HFF-Myc (cell line): ENCODE data around the gene APOBEC2.

Source experiments
- DNase-seq: peaks from one replicate; pipeline ENCODE4 v3.0.0-alpha.2; 2011; ENCODE audit warnings: low read depth; ENCODE audit errors: extremely low read depth
- H3K4me3 ChIP-seq: replicated peaks from 2 replicates; pipeline ENCODE4 v1.5.1; 2011; ENCODE audit warnings: low read depth, mild to moderate bottlenecking, control low read depth, low read length
- TF ChIP-seq, protein P1 (sequence below): IDR thresholded peaks from 2 replicates; pipeline ENCODE4 v1.5.1; 2012; ENCODE audit warnings: mild to moderate bottlenecking, low read depth, low read length, control low read depth; ENCODE audit errors: missing control alignments

APOBEC2 gene

DNA sequence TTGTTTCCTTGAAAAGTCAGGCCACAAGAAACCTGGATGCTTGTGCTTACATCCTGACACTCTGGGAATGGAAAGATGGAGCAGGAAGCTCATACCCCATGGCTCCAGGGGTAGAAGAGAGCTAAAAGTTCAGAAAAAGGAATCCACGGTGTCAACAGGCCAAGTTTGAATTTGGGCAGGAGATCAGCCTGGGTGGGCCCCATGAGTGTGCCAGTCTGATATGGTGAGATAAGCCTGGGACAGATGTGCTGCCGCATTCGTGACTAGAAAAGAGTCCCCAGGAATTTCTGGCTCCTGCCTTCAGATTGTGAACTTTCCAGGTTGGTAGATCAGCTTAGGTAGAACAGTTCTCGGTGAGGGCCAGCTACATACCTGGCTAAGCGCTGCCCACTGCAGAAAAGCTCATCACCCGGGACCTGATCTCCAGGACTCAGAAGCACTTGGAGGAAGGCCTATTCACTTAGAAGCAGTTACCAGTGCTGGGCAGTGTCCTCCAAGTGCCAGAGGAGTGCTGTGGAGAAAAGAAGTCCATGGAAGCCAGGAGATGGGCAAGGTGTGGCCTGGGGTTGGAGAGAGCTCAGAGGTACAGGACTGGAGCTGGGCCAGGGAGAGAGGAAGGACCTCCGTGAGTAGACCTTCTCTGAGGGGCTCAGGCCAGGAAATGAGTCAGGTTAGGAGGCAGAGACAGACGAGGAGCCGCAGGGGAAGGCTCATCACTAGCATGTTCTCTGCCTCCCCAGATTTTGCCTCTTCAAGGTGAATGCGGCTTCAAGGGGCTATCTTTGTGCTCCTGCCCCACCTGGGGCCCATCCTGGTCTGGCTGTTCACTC lies 10.6 kb upstream of the APOBEC2 start, which contains the start of gene TSPO2:
Gene TSPO2 (plus strand): TSS at position 242 of the 830 bp plus-strand sequence. CDS start 519 bp downstream, at position 761.
- DNase-seq = no peak
- TF ChIP-seq, protein P1, sequence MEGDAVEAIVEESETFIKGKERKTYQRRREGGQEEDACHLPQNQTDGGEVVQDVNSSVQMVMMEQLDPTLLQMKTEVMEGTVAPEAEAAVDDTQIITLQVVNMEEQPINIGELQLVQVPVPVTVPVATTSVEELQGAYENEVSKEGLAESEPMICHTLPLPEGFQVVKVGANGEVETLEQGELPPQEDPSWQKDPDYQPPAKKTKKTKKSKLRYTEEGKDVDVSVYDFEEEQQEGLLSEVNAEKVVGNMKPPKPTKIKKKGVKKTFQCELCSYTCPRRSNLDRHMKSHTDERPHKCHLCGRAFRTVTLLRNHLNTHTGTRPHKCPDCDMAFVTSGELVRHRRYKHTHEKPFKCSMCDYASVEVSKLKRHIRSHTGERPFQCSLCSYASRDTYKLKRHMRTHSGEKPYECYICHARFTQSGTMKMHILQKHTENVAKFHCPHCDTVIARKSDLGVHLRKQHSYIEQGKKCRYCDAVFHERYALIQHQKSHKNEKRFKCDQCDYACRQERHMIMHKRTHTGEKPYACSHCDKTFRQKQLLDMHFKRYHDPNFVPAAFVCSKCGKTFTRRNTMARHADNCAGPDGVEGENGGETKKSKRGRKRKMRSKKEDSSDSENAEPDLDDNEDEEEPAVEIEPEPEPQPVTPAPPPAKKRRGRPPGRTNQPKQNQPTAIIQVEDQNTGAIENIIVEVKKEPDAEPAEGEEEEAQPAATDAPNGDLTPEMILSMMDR = no peak
- no peak within 1 kb of the TSS for H3K4me3 ChIP-seq

DNA sequence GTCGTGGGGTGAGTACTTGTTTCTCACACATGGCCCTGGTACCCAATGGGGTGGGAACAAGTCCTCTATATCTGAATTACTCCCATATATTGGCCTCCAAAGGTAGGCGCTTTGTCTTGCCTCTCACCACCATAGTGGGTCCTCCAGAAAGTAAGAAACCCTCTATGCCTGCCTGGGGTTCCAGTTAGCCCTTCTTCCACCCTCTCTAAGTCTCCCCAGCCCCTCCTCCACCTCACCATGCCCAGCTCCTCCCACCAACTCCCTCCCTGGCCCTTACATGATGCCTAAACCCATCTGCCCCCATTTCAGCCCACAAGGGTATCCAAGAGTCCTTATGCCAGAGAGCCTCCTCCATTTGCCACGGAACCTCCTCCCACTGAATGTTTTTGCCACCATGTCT lies 9.9 kb upstream of the APOBEC2 start:
- DNase-seq = no peak
- TF ChIP-seq, protein P1 = no peak
- no peak overlapping the region for H3K4me3 ChIP-seq

DNA sequence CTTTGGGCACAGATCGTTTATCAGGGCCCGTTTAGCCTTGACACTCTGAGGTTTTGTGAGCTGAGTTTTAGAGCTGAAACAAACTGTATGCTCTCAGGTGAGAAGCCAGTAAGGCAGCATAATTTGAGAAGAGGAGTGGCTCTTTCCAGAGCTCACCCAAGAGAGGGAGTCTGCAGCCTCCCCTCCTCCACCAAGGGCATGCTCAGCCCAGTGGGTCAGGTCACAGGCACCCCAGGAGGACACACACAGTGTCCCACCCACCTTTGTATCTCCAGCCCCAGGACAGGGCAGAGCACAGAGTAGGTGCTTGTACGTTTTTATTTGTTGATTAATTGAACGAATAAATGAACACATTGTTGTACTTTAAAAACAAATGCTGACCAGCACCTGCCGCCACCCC lies 7.3 kb upstream of the APOBEC2 start:
- no peak overlapping the region for H3K4me3 ChIP-seq
- TF ChIP-seq, protein P1 = no peak
- DNase-seq = no peak

DNA sequence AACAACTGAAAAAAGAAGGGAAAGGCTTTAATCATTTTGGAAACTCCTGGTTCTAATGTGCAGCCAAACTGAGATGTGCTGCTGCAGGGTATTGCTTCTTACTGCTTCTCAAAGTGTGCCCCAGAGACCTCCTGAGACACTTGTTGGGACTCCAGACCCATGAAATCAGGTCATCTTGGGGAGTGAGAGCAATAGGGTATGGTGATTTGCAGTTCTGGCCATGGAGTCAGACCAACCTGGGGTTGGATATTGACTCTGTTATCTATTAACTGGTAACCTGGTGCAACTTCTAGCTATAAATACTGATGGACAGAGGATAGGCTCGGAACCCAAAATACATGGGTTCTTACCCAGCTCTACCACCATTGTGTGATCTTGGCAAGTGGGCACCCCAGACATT lies 6.9 kb upstream of the APOBEC2 start:
- no peak for DNase-seq
- H3K4me3 ChIP-seq = no peak overlapping the region
- TF ChIP-seq, protein P1 = no peak

DNA sequence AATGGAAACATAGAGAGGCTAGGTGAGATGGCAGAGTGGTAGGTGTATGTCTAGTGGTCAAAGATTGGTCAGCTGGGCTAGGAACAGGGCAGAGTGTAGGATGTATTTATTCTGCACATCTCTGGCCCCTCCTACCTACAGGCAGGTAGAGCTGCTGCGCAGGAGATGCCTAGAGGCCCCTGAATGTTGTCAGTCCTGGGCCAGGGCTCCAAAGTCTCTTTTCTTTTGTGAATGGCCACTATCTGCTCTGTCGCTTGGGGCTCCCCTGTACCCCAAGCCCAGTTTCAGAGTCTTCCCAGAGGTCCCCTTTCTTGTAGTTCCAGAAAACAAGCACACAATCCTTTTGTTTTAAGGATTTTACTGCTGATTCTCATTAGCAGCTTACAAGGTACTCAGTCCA lies 5.7 kb upstream of the APOBEC2 start:
- TF ChIP-seq, protein P1 = no peak
- no peak for DNase-seq
- no peak overlapping the region for H3K4me3 ChIP-seq

DNA sequence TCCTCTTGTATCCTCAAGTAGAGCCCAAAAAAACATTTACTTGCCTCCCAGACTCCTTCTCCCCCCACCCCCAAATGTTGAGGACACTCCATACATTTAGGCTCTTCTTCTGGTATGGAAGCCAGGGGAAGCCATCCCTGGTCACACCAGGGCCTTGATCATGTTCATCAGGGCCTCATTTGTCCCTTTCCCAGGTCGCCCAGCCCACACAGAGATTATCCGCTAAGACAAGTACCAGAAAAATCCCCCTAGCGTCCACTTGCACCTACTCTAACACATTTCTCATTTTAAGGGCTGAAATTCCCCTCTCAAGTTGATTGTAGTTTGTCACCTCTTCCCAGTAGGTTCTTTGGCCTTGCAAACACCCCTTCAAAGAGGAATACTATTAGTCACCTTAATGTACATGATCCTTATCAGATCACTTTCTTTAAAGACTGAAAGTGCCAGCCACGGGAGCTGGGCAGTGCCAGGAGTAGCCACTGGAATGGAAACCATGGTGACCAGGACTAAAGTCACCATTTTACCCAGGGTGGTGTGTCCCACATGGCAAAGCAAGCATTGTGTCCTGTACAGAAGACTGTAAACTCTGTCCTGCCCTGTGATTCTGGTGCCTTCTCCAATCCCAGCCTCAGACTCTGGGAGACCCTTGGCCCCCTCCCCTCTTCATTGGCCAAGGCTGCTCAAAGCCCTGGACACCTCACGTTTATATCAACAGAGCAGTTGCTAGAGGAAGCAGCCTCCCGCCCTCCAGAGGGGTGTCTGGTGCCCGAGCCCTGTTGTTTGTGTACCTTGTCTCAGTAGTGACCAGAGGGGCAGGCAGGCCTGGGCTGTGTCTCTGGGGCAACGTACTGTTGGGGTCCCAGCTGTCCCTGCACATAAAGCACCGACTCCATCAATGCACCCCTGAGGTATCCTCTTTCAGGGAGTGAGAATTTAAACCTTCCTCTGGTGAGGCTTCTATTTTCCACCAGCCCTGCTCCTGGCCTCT lies 5.0 kb upstream of the APOBEC2 start:
- DNase-seq = no peak
- no peak overlapping the region for H3K4me3 ChIP-seq
- TF ChIP-seq, protein P1 = no peak
